GM19395 (cell line): ENCODE data around the gene TM7SF2.

ENCODE experiments used
- ATAC-seq: cut with Tn5 transposase; IDR thresholded peaks from one replicate; pipeline ENCODE4 v1.9.1; 2021; ENCODE audit warnings: mild to moderate bottlenecking, moderate library complexity; ENCODE audit not compliant: unreplicated experiment

Gene TM7SF2

GRCh38 chr11:65111744-65112545 is at the start of gene TM7SF2:
TM7SF2 (plus strand) TSS chr11:65111872; CDS start chr11:65112016, 144 bp downstream.
- ATAC-seq = peak; percentile 56

- ATAC-seq = no peak
Measured at GRCh38 chr11:65063532-65063931, 48.1 kb upstream of the TM7SF2 start.

- no peak for ATAC-seq
Measured at GRCh38 chr11:65064847-65065240, 46.8 kb upstream of the TM7SF2 start.

- ATAC-seq = no peak
Measured at GRCh38 chr11:65065851-65066250, 45.8 kb upstream of the TM7SF2 start.

GRCh38 chr11:65066315-65066714 is 45.4 kb upstream of the TM7SF2 start:
- ATAC-seq = no peak

- ATAC-seq = no peak
Measured at GRCh38 chr11:65066805-65067291, 44.8 kb upstream of the TM7SF2 start.

GRCh38 chr11:65067446-65067845 is 44.2 kb upstream of the TM7SF2 start:
- ATAC-seq = no peak

- no peak for ATAC-seq
Measured at GRCh38 chr11:65069217-65069616, 42.5 kb upstream of the TM7SF2 start.

GRCh38 chr11:65071907-65072630 is 39.6 kb upstream of the TM7SF2 start:
- ATAC-seq = no peak

- no peak for ATAC-seq
Measured at GRCh38 chr11:65072631-65072966, 39.1 kb upstream of the TM7SF2 start.

GRCh38 chr11:65077451-65077850 is 34.2 kb upstream of the TM7SF2 start:
- ATAC-seq = no peak

GRCh38 chr11:65078151-65078550 is 33.5 kb upstream of the TM7SF2 start:
- no peak for ATAC-seq

- ATAC-seq = no peak
Measured at GRCh38 chr11:65078786-65079342, 32.8 kb upstream of the TM7SF2 start.

- ATAC-seq = peak; percentile 27
Measured at GRCh38 chr11:65083134-65083833, 28.4 kb upstream of the TM7SF2 start.

GRCh38 chr11:65083834-65084597 is 27.7 kb upstream of the TM7SF2 start, which contains the start of the genes CDCA5 and ZFPL1:
CDCA5 (minus strand) TSS chr11:65084040; CDS start chr11:65083978, 62 bp downstream.
ZFPL1 (plus strand) TSS chr11:65084222; CDS start chr11:65084699, 477 bp downstream.
- peak; percentile 75 for ATAC-seq

GRCh38 chr11:65084598-65085375 is 26.9 kb upstream of the TM7SF2 start:
- peak; percentile 9 for ATAC-seq

- ATAC-seq = no peak
Measured at GRCh38 chr11:65085446-65085845, 26.2 kb upstream of the TM7SF2 start.

GRCh38 chr11:65086809-65087208 is 24.9 kb upstream of the TM7SF2 start:
- ATAC-seq = no peak

- ATAC-seq = no peak
Measured at GRCh38 chr11:65087216-65087615, 24.5 kb upstream of the TM7SF2 start.
